DND-41 (cell line): ENCODE results near the gene HGD.

Experiments
- CTCF ChIP-seq: IDR thresholded peaks from 2 replicates; pipeline ENCODE4 v1.5.1; 2012; ENCODE audit warnings: borderline replicate concordance, low read length, moderate library complexity, mild to moderate bottlenecking; ENCODE audit not compliant: poor library complexity, severe bottlenecking; ENCODE audit errors: extremely low read depth
- EZH2 ChIP-seq: IDR thresholded peaks from 3 replicates; pipeline ENCODE4 v1.6.1; 2012; ENCODE audit warnings: borderline replicate concordance, low read depth, mild to moderate bottlenecking, moderate library complexity, low read length, inconsistent platforms; ENCODE audit not compliant: severe bottlenecking

GRCh38 chr3:120682095-120682681 is at the start of gene HGD:
- TF ChIP-seq EZH2 (no peak), CTCF (no peak)
